B cell (primary cell): ENCODE data around the gene GFOD2. TPM values are rescaled to one million over a fixed set of nuclear protein-coding genes. Genes with fewer than 3 reads are reported as not detected.

ENCODE experiments used
- ATAC-seq: fragments of 200-7000 bp; cut with Tn5 transposase; one replicate; pipeline ENCODE4 v1.10.0; 2021; ENCODE audit warnings: low read depth, mild to moderate bottlenecking, moderate number of reproducible peaks, moderate library complexity
- CTCF ChIA-PET: fragments of 350-600 bp; sonication (Branson Sonifier 250); formaldehyde crosslinking; loops from one replicate; lab custom pipeline; 2021; ENCODE audit warnings: antibody characterized with exemption, inconsistent platforms; lab: Charles Lee
- POLR2A ChIA-PET: fragments of 350-600 bp; sonication (Branson Sonifier 250); formaldehyde crosslinking; loops from one replicate; lab custom pipeline; 2021; ENCODE audit warnings: antibody characterized with exemption; lab: Charles Lee
- DNase-seq: peaks from one replicate; pipeline ENCODE4 v3.0.0; 2013
- H2AFZ ChIP-seq: 2 replicates; pipeline ENCODE4 v1.6.1; 2012; ENCODE audit warnings: mild to moderate bottlenecking, low read depth, low read length; ENCODE audit not compliant: insufficient read depth, poor library complexity, severe bottlenecking
- H3K27ac ChIP-seq, 2 donors: 1 replicate in 1 of 2; 2 replicates in 1 of 2; pipeline ENCODE4 v1.5.1; 2012 to 2013; ENCODE audit warnings: low read length in 2 of 2, mild to moderate bottlenecking in 2 of 2, moderate library complexity in 1 of 2
- H3K27me3 ChIP-seq, 4 experiments: fragments of 200-600 bp in 1 of 4; sonication (generic) in 1 of 4; replicated peaks in 1 of 4; 1 replicate in 2 of 4; 2 replicates in 2 of 4; pipeline versions ENCODE4 v1.6.1 to v1.7.0; 2013 to 2016; ENCODE audit warnings: low read length in 3 of 4, mild to moderate bottlenecking in 2 of 4, mixed read lengths in 1 of 4, moderate library complexity in 1 of 4; ENCODE audit not compliant: insufficient read depth in 4 of 4, control insufficient read depth in 3 of 4; ENCODE audit errors: control extremely low read depth in 1 of 4
- H3K36me3 ChIP-seq, 2 experiments: replicated peaks in 1 of 2; 1 replicate in 1 of 2; 2 replicates in 1 of 2; pipeline versions ENCODE4 v1.6.1 to v1.7.1; 2013; ENCODE audit warnings: low read length in 1 of 2; ENCODE audit not compliant: insufficient read depth in 2 of 2, control insufficient read depth in 1 of 2; ENCODE audit errors: control extremely low read depth in 1 of 2, extremely low read depth in 1 of 2
- H3K4me1 ChIP-seq, 2 donors: fragments of 200-600 bp in 1 of 2; sonication (generic) in 1 of 2; 1 replicate in 1 of 2; 2 replicates in 1 of 2; pipeline versions ENCODE4 v1.5.1 to v1.6.1; 2013 to 2017; ENCODE audit warnings: low read length in 2 of 2; ENCODE audit not compliant: control insufficient read depth in 2 of 2, insufficient read depth in 2 of 2
- H3K4me2 ChIP-seq: replicated peaks from 2 replicates; pipeline ENCODE3; 2012; ENCODE audit warnings: mild to moderate bottlenecking, low read depth, low read length; ENCODE audit not compliant: poor library complexity, severe bottlenecking
- H3K4me3 ChIP-seq, 5 experiments: fragments of 200-600 bp in 1 of 5; sonication (generic) in 1 of 5; 1 replicate in 3 of 5; 2 replicates in 2 of 5; pipeline versions ENCODE4 v1.5.1 to v1.7.0; 2011 to 2016; ENCODE audit warnings: low read length in 4 of 5, mild to moderate bottlenecking in 4 of 5, low read depth in 2 of 5, control low read depth in 1 of 5, moderate library complexity in 1 of 5; ENCODE audit not compliant: insufficient read depth in 1 of 5; ENCODE audit errors: control extremely low read depth in 1 of 5, extremely low read depth in 1 of 5
- H3K79me2 ChIP-seq: fragments of 200-600 bp; sonication (generic); one replicate; pipeline ENCODE4 v1.6.0; 2016; ENCODE audit warnings: low read length; ENCODE audit not compliant: control insufficient read depth, insufficient read depth
- H3K9ac ChIP-seq: fragments of 200-600 bp; sonication (generic); 2 replicates; pipeline ENCODE4 v1.6.1; 2017; ENCODE audit warnings: mild to moderate bottlenecking, low read length, moderate library complexity
- H3K9me3 ChIP-seq, 3 donors: one replicate each; pipeline versions ENCODE4 v1.6.1 to v1.7.1; 2013; ENCODE audit warnings: low read length in 2 of 3; ENCODE audit not compliant: control insufficient read depth in 2 of 3, insufficient read depth in 1 of 3; ENCODE audit errors: control extremely low read depth in 1 of 3
- H4K20me1 ChIP-seq: 2 replicates; pipeline ENCODE4 v1.6.0; 2012; ENCODE audit warnings: mild to moderate bottlenecking, low read length; ENCODE audit not compliant: insufficient read depth, control insufficient read depth, poor library complexity, severe bottlenecking
- H3K27ac Mint-ChIP-seq: one replicate; pipeline ENCODE4 v1.8.0; 2021; ENCODE audit warnings: mixed read lengths
- H3K27me3 Mint-ChIP-seq: one replicate; pipeline ENCODE4 v1.8.0; 2021; ENCODE audit warnings: mixed read lengths
- H3K4me1 Mint-ChIP-seq: one replicate; pipeline ENCODE4 v1.8.0; 2021; ENCODE audit warnings: mixed read lengths
- H3K4me3 Mint-ChIP-seq: one replicate; pipeline ENCODE4 v1.8.0; 2021; ENCODE audit warnings: mixed read lengths
- H3K9me3 Mint-ChIP-seq: one replicate; pipeline ENCODE4 v1.8.0; 2022; ENCODE audit warnings: mixed read lengths; ENCODE audit not compliant: insufficient read depth
- CTCF ChIP-seq: fragments of 200-600 bp; IDR thresholded peaks from one replicate; pipeline ENCODE4 v1.8.0; 2022; ENCODE audit warnings: antibody characterized with exemption, mild to moderate bottlenecking
- EZH2 ChIP-seq: IDR thresholded peaks from 2 replicates; pipeline ENCODE4 v1.6.1; 2012; ENCODE audit warnings: borderline replicate concordance, low read depth, mild to moderate bottlenecking, moderate library complexity, low read length; ENCODE audit not compliant: insufficient read depth, poor library complexity, severe bottlenecking
- WGBS: methylation state at CpG from one replicate; pipeline ENCODE4 v1.1.5; 2013; ENCODE audit warnings: missing lambda C conversion rate; ENCODE audit not compliant: insufficient coverage; 5-methylcytosine and 5-hydroxymethylcytosine counted together
- intact Hi-C: fragments of 100-400 bp; cut with micrococcal nuclease; formaldehyde crosslinking; loops from one replicate; pipeline ENCODE4 v1.10.0; 2022
- polyA plus RNA-seq: library from polyadenylated mRNA; depleted of rRNA; stranded (reverse); fragments of >200 nt; gene quantifications from 2 replicates; pipeline ENCODE4 v1.2.3, GENCODE V29; 2012
- total RNA-seq, 2 donors: library from RNA; stranded (reverse); fragments of 120-200 nt in 1 of 2; gene quantifications; 1 replicate in 1 of 2; 2 replicates in 1 of 2; pipeline versions ENCODE4 v1.2.3 to v1.2.4, GENCODE V29; 2013 to 2022

GFOD2 gene
- total and polyA plus RNA-seq, 2 donors (not counting 1 experiment from before 2014, with no cell fraction given), result 11.9 to 18.2 TPM

- POLR2A ChIA-PET, result no interaction called here
- Mint-ChIP-seq H3K4me1 (no peaks in the 10 kb centered on the region), H3K27me3 (no peaks in the 10 kb centered on the region), H3K9me3 (no peaks in the 10 kb centered on the region), H3K27ac (no peak overlapping the region), H3K4me3 (no peak overlapping the region)
- peaks cover 39% of the 10 kb centered on the region for H3K79me2 ChIP-seq
- CTCF ChIA-PET, result no interaction called here
- no peaks in the 10 kb centered on the region for H3K4me1 ChIP-seq
- WGBS, result 98% methylated on average over 6 of the region's 7 CpGs
- ATAC-seq (no peak), DNase-seq (no peak)
- H4K20me1 ChIP-seq, result no peaks in the 10 kb centered on the region
- no peaks in the 10 kb centered on the region for H3K27me3 ChIP-seq
- intact Hi-C loops, result no loop called here
- H3K36me3 ChIP-seq, result peaks cover 0 to 7% of the 10 kb centered on the region in 2 experiments
- no peak overlapping the region for H3K4me3 ChIP-seq
- H3K4me2 ChIP-seq, result no peak overlapping the region
- TF ChIP-seq EZH2 (no peak), CTCF (no peak)
- no peak overlapping the region for H2AFZ ChIP-seq
- H3K27ac ChIP-seq, result no peak overlapping the region
- H3K9ac ChIP-seq, result no peak overlapping the region
- peaks cover 0 to 11% (median 0%) of the 10 kb centered on the region in 3 donors for H3K9me3 ChIP-seq
Observed at GRCh38 chr16:67699265-67699664, 19.9 kb downstream of the GFOD2 start.

GRCh38 chr16:67697422-67698185 lies 21.5 kb downstream of the GFOD2 start:
- ChIA-PET POLR2A (no interaction called here), CTCF (no interaction called here)
- peaks cover 6 to 8% of the 10 kb centered on the region in 2 donors for H3K4me1 ChIP-seq
- H2AFZ ChIP-seq, result no peak overlapping the region
- no peak for DNase-seq
- no peak overlapping the region for H3K9ac ChIP-seq
- WGBS, result 100% methylated on average over 1 of the region's 4 CpGs
- Mint-ChIP-seq H3K4me3 (no peak overlapping the region), H3K27me3 (no peaks in the 10 kb centered on the region), H3K27ac (no peak overlapping the region), H3K4me1 (peaks cover 9% of the 10 kb centered on the region), H3K9me3 (no peaks in the 10 kb centered on the region)
- no peaks in the 10 kb centered on the region for H3K27me3 ChIP-seq
- H4K20me1 ChIP-seq, result no peaks in the 10 kb centered on the region
- no peak for TF ChIP-seq CTCF
- no peak for TF ChIP-seq EZH2
- ATAC-seq, result no peak
- peaks cover 40% of the 10 kb centered on the region for H3K79me2 ChIP-seq
- H3K36me3 ChIP-seq, result peaks cover 0 to 7% of the 10 kb centered on the region in 2 experiments
- no peak overlapping the region for H3K4me2 ChIP-seq
- intact Hi-C loops, result no loop called here
- peaks cover 0 to 11% (median 0%) of the 10 kb centered on the region in 3 donors for H3K9me3 ChIP-seq
- H3K4me3 ChIP-seq, result peak overlapping the region in 1 of 5 experiments; percentile 8
- no peak overlapping the region for H3K27ac ChIP-seq
